ENCODE results near the gene EIF2B1. TPM values are rescaled to one million over a fixed set of nuclear protein-coding genes. Genes with fewer than 3 reads are reported as not detected.

The EIF2B1 gene
- total and polyA plus RNA-seq, 9 of the 15 experiments (the other 6 are each of a cell fraction or from before 2014, with no cell fraction given), result 35.7 to 195 (median 67.8) TPM

DNA sequence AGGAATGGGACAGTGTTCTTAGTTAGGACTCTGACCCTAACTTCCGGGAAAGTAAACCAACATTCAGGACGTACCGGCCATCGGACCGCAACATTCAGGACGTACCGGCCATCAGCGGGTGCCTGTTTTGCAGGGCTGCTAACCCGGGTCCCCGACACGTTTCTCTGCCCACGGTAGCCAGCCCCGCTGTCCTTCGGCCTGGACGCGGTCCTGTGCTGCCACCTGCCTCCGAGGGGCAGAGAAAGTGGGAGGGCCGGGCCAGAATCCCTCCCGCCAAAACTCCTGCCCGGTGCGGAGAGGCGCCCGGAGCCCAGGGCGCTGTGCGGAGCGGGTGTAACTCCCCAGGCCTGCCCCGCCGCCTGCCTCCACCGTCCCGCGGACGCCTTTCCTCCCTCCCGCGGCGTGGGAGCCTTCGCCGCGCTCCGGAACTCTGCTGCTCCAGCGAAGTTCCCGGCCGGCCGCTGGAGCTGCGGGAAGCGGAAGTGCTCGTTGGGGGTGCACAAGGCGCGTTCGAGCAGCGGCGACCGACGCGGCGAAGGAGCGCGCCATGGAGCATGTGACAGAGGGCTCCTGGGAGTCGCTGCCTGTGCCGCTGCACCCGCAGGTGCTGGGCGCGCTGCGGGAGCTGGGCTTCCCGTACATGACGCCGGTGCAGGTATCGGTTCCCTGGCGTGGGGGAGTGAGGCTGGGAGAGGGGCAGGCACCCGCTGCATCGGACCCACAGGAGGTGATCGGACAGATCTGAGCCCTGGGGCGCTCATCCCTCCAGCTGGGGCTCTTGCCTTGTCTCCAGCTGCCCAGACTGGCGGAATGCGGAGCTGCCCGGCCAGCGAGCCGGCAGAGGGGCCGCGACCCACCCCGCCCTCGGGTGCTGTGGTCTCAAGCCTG lies 31.6 kb downstream of the EIF2B1 start, which contains the start of gene DDX55:
DDX55 (plus strand) TSS at position 498 of the 888 bp plus-strand sequence; CDS start at position 548, 50 bp downstream.
- Histone ChIP-seq H3K36me3 (ENCODE audit: control insufficient read depth, insufficient read depth, low read length) (peaks cover 66% of the 10 kb centered on the region), H3K9ac (ENCODE audit: insufficient read depth in 1 of 2, low read depth in 2 of 2, low read length in 2 of 2) (peak within 1 kb of the TSS; percentile 96 to 97), H3K9me1 (ENCODE audit: control insufficient read depth, insufficient read depth, low read length) (no peaks in the 10 kb centered on the region), H3K27me3 (ENCODE audit: control insufficient read depth in 2 of 2, insufficient read depth in 2 of 2, low read length in 2 of 2) (no peaks in the 10 kb centered on the region), H3K4me1 (replicated peaks in 1 of 2; ENCODE audit: control insufficient read depth in 2 of 2, insufficient read depth in 2 of 2, low read length in 2 of 2) (peaks cover 5 to 17% of the 10 kb centered on the region in 2 experiments; a peak in 3 of 5 replicates), H4K20me1 (replicated peaks; ENCODE audit: control insufficient read depth, insufficient read depth, low read length) (peaks cover 3% of the 10 kb centered on the region; the same call in 1 of the 2 replicates), H3K27ac (ENCODE audit: extremely low read depth, low read depth, low read length) (peak within 1 kb of the TSS; percentile 94), H3K4me3 (peak within 1 kb of the TSS; percentile 98), H3K79me2 (ENCODE audit: control insufficient read depth, insufficient read depth, low read length) (peaks cover 59% of the 10 kb centered on the region), H3K4me2 (ENCODE audit: insufficient read depth, low read length) (peak within 1 kb of the TSS; percentile 92), H2AFZ (ENCODE audit: low read depth, low read length) (peak within 1 kb of the TSS; percentile 88), H3K9me3 (replicated peaks; ENCODE audit: control insufficient read depth, insufficient read depth, low read depth, low read length) (no peaks in the 10 kb centered on the region)
- in situ Hi-C loops (cut with MboI) (no loop called here), intact Hi-C loops (cut with micrococcal nuclease) (loop anchor here (2.0 kb wide), 2 partner anchors 323 to 331 kb away; partner anchors contain the start of gene CDK2AP1)
- FAIRE-seq (peak; percentile 65), ATAC-seq (peak; percentile 94), DNase-seq (ENCODE audit: extremely low read depth in 1 of 4, low spot score in 3 of 4) (peak; percentile 81 to 92 (median 84))
- TSS peak; percentile 82 for BruUV-seq (replicated peaks)
- ChIA-PET CTCF (ENCODE audit: low intra/inter-chr PET ratio) (interaction anchor here (2.4 kb wide), 1 partner anchor 331 kb away, joined by 7 read pairs; the partner anchor contains the start of gene CDK2AP1), POLR2A (interaction anchor here (0.5 to 1.7 kb wide), 13 partner anchors 10 to 579 kb away, joined by 3 to 8 read pairs (median 4); partner anchors contain the start of genes ATP6V0A2 and MPHOSPH9)
- WGBS (ENCODE audit: insufficient coverage, low coverage, missing lambda C conversion rate), result 0% methylated on average over 67 of the region's 81 CpGs
- TF ChIP-seq FOXK1 (CRISPR knock-in tag; IDR thresholded peaks at IDR 0.05; ENCODE audit: borderline replicate concordance), result 0 out of 2 replicates have a peak, but pooled peaks have one; percentile 47
- TF ChIP-seq KDM5B (IDR thresholded peaks at IDR 0.05; ENCODE audit: insufficient replicate concordance, low read depth, low read length), result peak; percentile 95
- TF ChIP-seq, protein P1, sequence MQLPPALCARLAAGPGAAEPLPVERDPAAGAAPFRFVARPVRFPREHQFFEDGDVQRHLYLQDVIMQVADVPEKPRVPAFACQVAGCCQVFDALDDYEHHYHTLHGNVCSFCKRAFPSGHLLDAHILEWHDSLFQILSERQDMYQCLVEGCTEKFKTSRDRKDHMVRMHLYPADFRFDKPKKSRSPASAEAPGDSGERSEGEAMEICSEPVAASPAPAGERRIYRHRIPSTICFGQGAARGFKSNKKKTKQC (CRISPR knock-in tag; IDR thresholded peaks at IDR 0.05), result peak; percentile 78
- TF ChIP-seq ELF1 (tag; IDR thresholded peaks at IDR 0.05), result peak; percentile 91
- TF ChIP-seq, protein P2, sequence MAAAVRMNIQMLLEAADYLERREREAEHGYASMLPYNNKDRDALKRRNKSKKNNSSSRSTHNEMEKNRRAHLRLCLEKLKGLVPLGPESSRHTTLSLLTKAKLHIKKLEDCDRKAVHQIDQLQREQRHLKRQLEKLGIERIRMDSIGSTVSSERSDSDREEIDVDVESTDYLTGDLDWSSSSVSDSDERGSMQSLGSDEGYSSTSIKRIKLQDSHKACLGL (CRISPR knock-in tag; IDR thresholded peaks at IDR 0.05; ENCODE audit: borderline replicate concordance, poor library complexity, severe bottlenecking), result peak; percentile 91
- peak; percentile 58 to 86; a peak in 3 of 4 replicates for TF ChIP-seq TEAD1 (CRISPR knock-in tag; IDR thresholded peaks at IDR 0.05)
- TF ChIP-seq ETV1 (tag; conservative IDR thresholded peaks at IDR 0.05; ENCODE audit: low read depth), result peak; percentile 63; the same call in 1 of the 2 replicates
- peak; percentile 92 for TF ChIP-seq SAFB (IDR thresholded peaks at IDR 0.05; ENCODE audit: borderline replicate concordance, low read depth, low read length)
- no peak for TF ChIP-seq ZNF23 (CRISPR knock-in tag; IDR thresholded peaks at IDR 0.05)
- 0 out of 2 replicates have a peak, but pooled peaks have one; percentile 37 for TF ChIP-seq TAF15 (IDR thresholded peaks at IDR 0.05; ENCODE audit: low read depth, low read length)
- TF ChIP-seq DDX20 (tag; IDR thresholded peaks at IDR 0.05; ENCODE audit: low read depth), result no peak
- TF ChIP-seq NR3C1 (CRISPR knock-in tag; IDR thresholded peaks at IDR 0.05), result peak; percentile 89
- TF ChIP-seq ZNF384 (IDR thresholded peaks at IDR 0.05; ENCODE audit: low read depth, low read length), result 0 out of 2 replicates have a peak, but pooled peaks have one; percentile 29
- no peak for TF ChIP-seq ZNF717 (CRISPR knock-in tag; IDR thresholded peaks at IDR 0.05)
- TF ChIP-seq HNRNPUL1 (IDR thresholded peaks at IDR 0.05; ENCODE audit: low read length), result no peak
- TF ChIP-seq ZNF143 (CRISPR knock-in tag; IDR thresholded peaks at IDR 0.05), result peak; percentile 64
